ENCODE results near the gene ZNF32.
"Not testable (repeated sequence)": the region's sequence is repeated elsewhere in the genome, so short reads cannot be mapped to it uniquely, and the experiment has no call there.

The ZNF32 gene

DNA sequence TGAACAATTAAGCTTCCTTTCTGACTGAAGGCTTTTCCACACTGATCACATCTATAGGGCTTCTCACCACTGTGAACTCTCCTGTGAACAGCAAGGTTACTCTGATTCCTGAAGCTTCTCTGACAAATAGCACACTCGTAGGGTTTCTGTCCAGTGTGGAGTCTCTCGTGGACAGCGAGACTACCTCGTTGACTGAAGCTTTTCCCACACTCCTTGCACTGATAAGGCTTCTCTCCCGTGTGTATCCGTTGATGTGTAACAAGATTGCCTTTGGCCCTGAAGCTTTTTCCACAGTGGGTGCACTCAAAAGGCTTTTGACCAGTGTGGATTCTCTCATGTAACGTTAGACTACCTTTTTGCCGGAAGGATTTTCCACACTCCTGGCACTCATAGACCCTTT, 4.4 kb downstream of the ZNF32 start:
- H2AFZ ChIP-seq (ENCODE audit: low read length) = no peak overlapping the region
- H3K27ac ChIP-seq (ENCODE audit: low read length) = no peak overlapping the region
- no peaks in the 10 kb centered on the region for H3K9me3 ChIP-seq (replicated peaks; ENCODE audit: insufficient read depth, low read length)
- H4K20me1 ChIP-seq (ENCODE audit: insufficient read depth, low read length) = no peaks in the 10 kb centered on the region
- TF ChIP-seq EZH2 (optimal IDR thresholded peaks at IDR 0.05; ENCODE audit: low read depth, low read length) = no peak
- TF ChIP-seq, protein P1, sequence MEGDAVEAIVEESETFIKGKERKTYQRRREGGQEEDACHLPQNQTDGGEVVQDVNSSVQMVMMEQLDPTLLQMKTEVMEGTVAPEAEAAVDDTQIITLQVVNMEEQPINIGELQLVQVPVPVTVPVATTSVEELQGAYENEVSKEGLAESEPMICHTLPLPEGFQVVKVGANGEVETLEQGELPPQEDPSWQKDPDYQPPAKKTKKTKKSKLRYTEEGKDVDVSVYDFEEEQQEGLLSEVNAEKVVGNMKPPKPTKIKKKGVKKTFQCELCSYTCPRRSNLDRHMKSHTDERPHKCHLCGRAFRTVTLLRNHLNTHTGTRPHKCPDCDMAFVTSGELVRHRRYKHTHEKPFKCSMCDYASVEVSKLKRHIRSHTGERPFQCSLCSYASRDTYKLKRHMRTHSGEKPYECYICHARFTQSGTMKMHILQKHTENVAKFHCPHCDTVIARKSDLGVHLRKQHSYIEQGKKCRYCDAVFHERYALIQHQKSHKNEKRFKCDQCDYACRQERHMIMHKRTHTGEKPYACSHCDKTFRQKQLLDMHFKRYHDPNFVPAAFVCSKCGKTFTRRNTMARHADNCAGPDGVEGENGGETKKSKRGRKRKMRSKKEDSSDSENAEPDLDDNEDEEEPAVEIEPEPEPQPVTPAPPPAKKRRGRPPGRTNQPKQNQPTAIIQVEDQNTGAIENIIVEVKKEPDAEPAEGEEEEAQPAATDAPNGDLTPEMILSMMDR (IDR thresholded peaks at IDR 0.05; ENCODE audit: low read length) = no peak
- no peak for TF ChIP-seq EZH2phosphoT487 (IDR thresholded peaks at IDR 0.05; ENCODE audit: low read length)
- H3K4me3 ChIP-seq (ENCODE audit: low read length) = no peak overlapping the region
- no peaks in the 10 kb centered on the region for H3K9me2 ChIP-seq (replicated peaks; ENCODE audit: insufficient read depth, low read length)
- H3K4me1 ChIP-seq (ENCODE audit: low read length) = no peaks in the 10 kb centered on the region
- H3K27me3 ChIP-seq (replicated peaks; ENCODE audit: insufficient read depth, low read length) = no peaks in the 10 kb centered on the region
- H3K36me3 ChIP-seq (replicated peaks; ENCODE audit: insufficient read depth, low read length) = no peaks in the 10 kb centered on the region
- no peak overlapping the region for H3K4me2 ChIP-seq (ENCODE audit: low read depth, low read length)
- no peak for DNase-seq
- no peak overlapping the region for H3K9ac ChIP-seq (ENCODE audit: low read length)
- no peaks in the 10 kb centered on the region; the same call in 1 of the 2 replicates for H3F3A ChIP-seq (ENCODE audit: insufficient read depth, low read length)
- H3K79me2 ChIP-seq (ENCODE audit: low read length) = no peaks in the 10 kb centered on the region

DNA sequence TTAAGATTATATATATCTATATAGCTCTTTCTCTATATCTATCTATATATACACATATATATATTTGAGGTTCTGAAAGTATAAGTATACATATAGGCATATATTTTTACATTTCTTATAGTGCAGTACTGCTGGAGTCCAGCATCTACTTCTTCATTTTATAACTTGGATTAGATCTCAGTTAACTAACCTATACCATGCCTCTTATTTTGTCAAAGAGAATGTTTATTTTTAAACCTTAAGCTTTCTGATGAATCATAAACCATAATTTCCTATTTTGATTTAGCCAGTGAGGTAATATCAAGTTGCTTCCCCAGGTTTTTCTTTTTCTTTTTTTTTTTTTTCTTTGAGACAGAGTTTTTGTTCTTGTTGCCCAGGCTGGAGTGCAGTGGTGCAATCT, 8.1 kb downstream of the ZNF32 start:
- Histone ChIP-seq H3K27me3 (replicated peaks; ENCODE audit: insufficient read depth, low read length) (no peaks in the 10 kb centered on the region), H3K4me2 (ENCODE audit: low read depth, low read length) (no peak overlapping the region), H3K4me3 (ENCODE audit: low read length) (no peak overlapping the region), H3K4me1 (ENCODE audit: low read length) (no peaks in the 10 kb centered on the region), H3K9me2 (replicated peaks; ENCODE audit: insufficient read depth, low read length) (no peaks in the 10 kb centered on the region), H3K9ac (ENCODE audit: low read length) (no peak overlapping the region), H2AFZ (ENCODE audit: low read length) (no peak overlapping the region), H3K27ac (ENCODE audit: low read length) (no peak overlapping the region), H3F3A (ENCODE audit: insufficient read depth, low read length) (no peaks in the 10 kb centered on the region), H3K9me3 (replicated peaks; ENCODE audit: insufficient read depth, low read length) (no peaks in the 10 kb centered on the region), H3K79me2 (ENCODE audit: low read length) (no peaks in the 10 kb centered on the region), H3K36me3 (replicated peaks; ENCODE audit: insufficient read depth, low read length) (no peaks in the 10 kb centered on the region), H4K20me1 (ENCODE audit: insufficient read depth, low read length) (no peaks in the 10 kb centered on the region)
- no peak for DNase-seq
- no peak for TF ChIP-seq EZH2 (optimal IDR thresholded peaks at IDR 0.05; ENCODE audit: low read depth, low read length)
- TF ChIP-seq EZH2phosphoT487 (IDR thresholded peaks at IDR 0.05; ENCODE audit: low read length) = no peak
- TF ChIP-seq, protein P1 (IDR thresholded peaks at IDR 0.05; ENCODE audit: low read length) = no peak

DNA sequence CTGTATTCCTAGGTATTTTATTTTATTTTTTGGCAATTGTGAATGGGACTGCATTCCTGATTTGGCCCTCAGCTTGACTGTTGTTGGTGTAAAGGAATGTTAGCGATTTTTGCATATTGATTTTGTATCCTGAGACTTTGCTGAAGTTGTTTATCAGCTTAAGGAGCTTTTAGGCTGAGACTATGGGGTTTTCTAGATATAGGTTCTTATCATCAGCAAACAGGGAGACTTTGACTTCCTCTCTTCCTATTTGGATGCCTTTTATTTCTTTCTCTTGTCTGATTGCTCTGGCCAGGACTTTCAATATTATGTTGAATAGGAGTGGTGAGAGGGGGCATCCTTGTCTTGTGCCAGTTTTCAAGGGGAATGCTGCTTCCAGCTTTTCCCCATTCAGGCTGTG, 12.9 kb downstream of the ZNF32 start:
- DNase-seq; H3K9me3 ChIP-seq (replicated peaks; ENCODE audit: insufficient read depth, low read length); H2AFZ ChIP-seq (ENCODE audit: low read length); H3K9me2 ChIP-seq (replicated peaks; ENCODE audit: insufficient read depth, low read length); H3K27me3 ChIP-seq (replicated peaks; ENCODE audit: insufficient read depth, low read length); H3K4me1 ChIP-seq (ENCODE audit: low read length); H3K36me3 ChIP-seq (replicated peaks; ENCODE audit: insufficient read depth, low read length); H3K27ac ChIP-seq (ENCODE audit: low read length); H3K4me3 ChIP-seq (ENCODE audit: low read length); H3K79me2 ChIP-seq (ENCODE audit: low read length); H3K9ac ChIP-seq (ENCODE audit: low read length); H3K4me2 ChIP-seq (ENCODE audit: low read depth, low read length); H4K20me1 ChIP-seq (ENCODE audit: insufficient read depth, low read length); H3F3A ChIP-seq (ENCODE audit: insufficient read depth, low read length): not testable (repeated sequence)

DNA sequence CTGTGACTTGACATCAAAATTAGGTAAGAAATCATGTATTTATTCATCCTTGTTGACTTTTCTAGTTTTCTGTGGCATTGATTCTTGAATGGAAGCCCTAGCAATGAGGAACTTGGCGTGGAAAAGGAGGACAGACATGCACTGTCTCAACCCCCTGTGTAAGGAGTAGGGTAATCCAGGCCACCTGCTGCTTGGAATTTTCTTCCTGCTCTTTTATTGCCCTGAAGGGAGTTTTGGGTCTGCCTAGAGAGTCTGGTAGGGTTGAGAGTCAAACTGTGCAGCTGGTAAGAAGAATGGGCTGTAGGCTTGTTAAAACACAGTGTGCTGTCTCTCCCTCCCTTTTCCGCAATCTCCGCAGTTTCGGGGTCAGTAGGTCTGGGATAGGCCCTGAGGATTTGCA, 19.7 kb downstream of the ZNF32 start:
- Histone ChIP-seq H3K4me1 (ENCODE audit: low read length) (no peaks in the 10 kb centered on the region), H3K9me3 (replicated peaks; ENCODE audit: insufficient read depth, low read length) (no peaks in the 10 kb centered on the region)
- TF ChIP-seq, protein P1 (IDR thresholded peaks at IDR 0.05; ENCODE audit: low read length) = no peak
- no peak for TF ChIP-seq EZH2phosphoT487 (IDR thresholded peaks at IDR 0.05; ENCODE audit: low read length)
- no peak for TF ChIP-seq EZH2 (optimal IDR thresholded peaks at IDR 0.05; ENCODE audit: low read depth, low read length)

More for the DNA sequence above, 19.7 kb downstream of the ZNF32 start:
- DNase-seq = no peak
- no peaks in the 10 kb centered on the region for H3K36me3 ChIP-seq (replicated peaks; ENCODE audit: insufficient read depth, low read length)
- no peak overlapping the region for H2AFZ ChIP-seq (ENCODE audit: low read length)
- no peaks in the 10 kb centered on the region for H3F3A ChIP-seq (ENCODE audit: insufficient read depth, low read length)
- no peak overlapping the region for H3K4me3 ChIP-seq (ENCODE audit: low read length)
- no peaks in the 10 kb centered on the region for H3K9me2 ChIP-seq (replicated peaks; ENCODE audit: insufficient read depth, low read length)
- H3K4me2 ChIP-seq (ENCODE audit: low read depth, low read length) = no peak overlapping the region
- H4K20me1 ChIP-seq (ENCODE audit: insufficient read depth, low read length) = no peaks in the 10 kb centered on the region
- no peak overlapping the region for H3K9ac ChIP-seq (ENCODE audit: low read length)
- no peak overlapping the region for H3K27ac ChIP-seq (ENCODE audit: low read length)
- no peaks in the 10 kb centered on the region for H3K27me3 ChIP-seq (replicated peaks; ENCODE audit: insufficient read depth, low read length)
- no peaks in the 10 kb centered on the region for H3K79me2 ChIP-seq (ENCODE audit: low read length)
